Neutrophil (primary cell): ENCODE data around the gene NMD3.

Experiments used
- H3K27ac ChIP-seq: fragments of 200-600 bp; sonication (generic); 2 replicates; pipeline ENCODE4 v1.5.1; 2016; ENCODE audit warnings: mild to moderate bottlenecking, moderate library complexity
- H3K27me3 ChIP-seq: fragments of 200-600 bp; sonication (generic); 2 replicates; pipeline ENCODE4 v1.6.0; 2016; ENCODE audit warnings: mild to moderate bottlenecking
- H3K36me3 ChIP-seq: fragments of 200-600 bp; sonication (generic); 2 replicates; pipeline ENCODE4 v1.5.1; 2017
- H3K4me1 ChIP-seq, 2 experiments: fragments of 200-600 bp in 1 of 2; sonication (generic) in 1 of 2; 1 replicate in 1 of 2; 2 replicates in 1 of 2; pipeline versions ENCODE4 v1.5.1 to v1.6.1; 2013 to 2016; ENCODE audit warnings: low read depth in 1 of 2, low read length in 1 of 2, mild to moderate bottlenecking in 1 of 2, moderate library complexity in 1 of 2; ENCODE audit not compliant: control insufficient read depth in 1 of 2, insufficient read depth in 1 of 2
- H3K4me3 ChIP-seq, 2 experiments: fragments of 200-600 bp in 1 of 2; sonication (generic) in 1 of 2; 1 replicate in 1 of 2; 2 replicates in 1 of 2; pipeline ENCODE4 v1.5.1; 2013 to 2016; ENCODE audit warnings: low read depth in 1 of 2, low read length in 1 of 2, mild to moderate bottlenecking in 1 of 2, moderate library complexity in 1 of 2
- H3K9me3 ChIP-seq: fragments of 200-600 bp; sonication (generic); 2 replicates; pipeline ENCODE4 v1.5.1; 2016
- CTCF ChIP-seq: fragments of 200-600 bp; sonication (generic); IDR thresholded peaks from 2 replicates; pipeline ENCODE4 v1.5.1; 2016; ENCODE audit warnings: antibody characterized with exemption

Gene NMD3

GRCh38 chr3:161296814-161297213 lies 75.7 kb downstream of the NMD3 start:
- Histone ChIP-seq H3K4me3 (no peak overlapping the region), H3K36me3 (no peaks in the 10 kb centered on the region), H3K9me3 (peaks cover 9% of the 10 kb centered on the region), H3K27ac (no peak overlapping the region), H3K27me3 (no peaks in the 10 kb centered on the region), H3K4me1 (no peaks in the 10 kb centered on the region)
- no peak for TF ChIP-seq CTCF
